K562 (cell line): ENCODE results near the gene PIK3R6.

Source experiments
- ATF7 ChIP-seq: fragments of 450-650 bp; IDR thresholded peaks from 2 replicates; pipeline ENCODE4 v1.7.1; 2014; ENCODE audit warnings: mild to moderate bottlenecking, moderate library complexity
- E2F8 ChIP-seq: fragments of 450-650 bp; IDR thresholded peaks from 2 replicates; pipeline ENCODE4 v1.7.1; 2018; ENCODE audit warnings: mild to moderate bottlenecking, low read depth; ENCODE audit not compliant: partially characterized antibody
- FOXO4 ChIP-seq: fragments of 450-650 bp; formaldehyde crosslinking; IDR thresholded peaks from 2 replicates; pipeline ENCODE4 v1.4.0; 2020; ENCODE audit warnings: mild to moderate bottlenecking, moderate library complexity
- SMAD3 ChIP-seq: fragments of 450-650 bp; formaldehyde crosslinking; conservative IDR thresholded peaks from 2 replicates; pipeline ENCODE4 v1.4.0; 2020; ENCODE audit warnings: mild to moderate bottlenecking
- ZBTB7A ChIP-seq: IDR thresholded peaks from 2 replicates; pipeline ENCODE4 v1.6.1; 2011; ENCODE audit warnings: low read depth, mild to moderate bottlenecking, low read length, moderate library complexity, borderline replicate concordance; ENCODE audit not compliant: control insufficient read depth
- ZNF24 ChIP-seq: fragments of 450-650 bp; IDR thresholded peaks from 2 replicates; pipeline ENCODE4 v1.6.1; 2016

- no peak for TF ChIP-seq E2F8
- no peak for TF ChIP-seq FOXO4
- no peak for TF ChIP-seq SMAD3
- TF ChIP-seq ZBTB7A, result no peak
- no peak for TF ChIP-seq ATF7
- TF ChIP-seq ZNF24, result no peak
These were observed 13.0 kb upstream of the PIK3R6 start for GRCh38 chr17:8880466-8880865.
